HG02870 (cell line): ENCODE results near the gene TMEM240.
"Not testable (repeated sequence)": the region's sequence is repeated elsewhere in the genome, so short reads cannot be mapped to it uniquely, and the experiment has no call there.

ENCODE experiments used
- ATAC-seq: cut with Tn5 transposase; IDR thresholded peaks from one replicate; pipeline ENCODE4 v1.9.1; 2021; ENCODE audit warnings: mild to moderate bottlenecking, moderate library complexity; ENCODE audit not compliant: unreplicated experiment

Gene TMEM240

GRCh38 chr1:1505801-1506200 is 34.6 kb downstream of the TMEM240 start:
- ATAC-seq = not testable (repeated sequence)

GRCh38 chr1:1505366-1505798 is 35.0 kb downstream of the TMEM240 start:
- not testable (repeated sequence) for ATAC-seq

- ATAC-seq = not testable (repeated sequence)
Observed at GRCh38 chr1:1504777-1505365, 35.6 kb downstream of the TMEM240 start.

- not testable (repeated sequence) for ATAC-seq
Observed at GRCh38 chr1:1495461-1495975, 44.9 kb downstream of the TMEM240 start.

GRCh38 chr1:1494311-1494710 is 46.1 kb downstream of the TMEM240 start:
- not testable (repeated sequence) for ATAC-seq

GRCh38 chr1:1491601-1492000 is 48.8 kb downstream of the TMEM240 start:
- ATAC-seq = no peak

GRCh38 chr1:1490633-1491230 is 49.7 kb downstream of the TMEM240 start:
- no peak for ATAC-seq

GRCh38 chr1:1489861-1490260 is 50.6 kb downstream of the TMEM240 start:
- no peak for ATAC-seq

GRCh38 chr1:1489231-1489630 is 51.2 kb downstream of the TMEM240 start:
- no peak for ATAC-seq

GRCh38 chr1:1487701-1488100 is 52.7 kb downstream of the TMEM240 start:
- no peak for ATAC-seq

- not testable (repeated sequence) for ATAC-seq
Observed at GRCh38 chr1:1485755-1486317, 54.6 kb downstream of the TMEM240 start.

- not testable (repeated sequence) for ATAC-seq
Observed at GRCh38 chr1:1484976-1485750, 55.3 kb downstream of the TMEM240 start.
